ENCODE measurements around the gene SLAMF7.
A peak's percentile ranks its signal among the peaks of the same experiment; 100 is the strongest.
"Not testable (repeated sequence)": the region's sequence is repeated elsewhere in the genome, so short reads cannot be mapped to it uniquely, and the experiment has no call there.

SLAMF7 gene, protein sequence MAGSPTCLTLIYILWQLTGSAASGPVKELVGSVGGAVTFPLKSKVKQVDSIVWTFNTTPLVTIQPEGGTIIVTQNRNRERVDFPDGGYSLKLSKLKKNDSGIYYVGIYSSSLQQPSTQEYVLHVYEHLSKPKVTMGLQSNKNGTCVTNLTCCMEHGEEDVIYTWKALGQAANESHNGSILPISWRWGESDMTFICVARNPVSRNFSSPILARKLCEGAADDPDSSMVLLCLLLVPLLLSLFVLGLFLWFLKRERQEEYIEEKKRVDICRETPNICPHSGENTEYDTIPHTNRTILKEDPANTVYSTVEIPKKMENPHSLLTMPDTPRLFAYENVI

DNA sequence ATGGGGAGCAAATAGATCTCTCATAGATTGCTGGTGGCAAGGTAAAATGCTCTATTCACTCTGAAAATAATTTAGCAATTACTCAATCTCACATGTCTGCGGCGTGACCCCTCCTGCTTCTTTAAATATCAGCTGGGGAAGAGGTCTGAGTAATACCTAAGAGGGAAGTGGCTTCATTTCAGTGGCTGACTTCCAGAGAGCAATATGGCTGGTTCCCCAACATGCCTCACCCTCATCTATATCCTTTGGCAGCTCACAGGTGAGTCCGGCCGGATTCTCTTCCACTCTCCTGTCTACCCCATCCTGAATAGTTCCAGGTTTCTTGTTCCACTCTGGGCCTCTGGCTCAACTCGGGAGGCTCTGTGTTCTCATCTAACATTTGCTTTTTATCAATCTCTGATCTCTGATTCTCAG, at the start of gene SLAMF7:
SLAMF7 (plus strand) TSS at position 150 of the 414 bp plus-strand sequence; CDS start at position 205, 55 bp downstream.
- DNase-seq, result peak; percentile 90 to 92

DNA sequence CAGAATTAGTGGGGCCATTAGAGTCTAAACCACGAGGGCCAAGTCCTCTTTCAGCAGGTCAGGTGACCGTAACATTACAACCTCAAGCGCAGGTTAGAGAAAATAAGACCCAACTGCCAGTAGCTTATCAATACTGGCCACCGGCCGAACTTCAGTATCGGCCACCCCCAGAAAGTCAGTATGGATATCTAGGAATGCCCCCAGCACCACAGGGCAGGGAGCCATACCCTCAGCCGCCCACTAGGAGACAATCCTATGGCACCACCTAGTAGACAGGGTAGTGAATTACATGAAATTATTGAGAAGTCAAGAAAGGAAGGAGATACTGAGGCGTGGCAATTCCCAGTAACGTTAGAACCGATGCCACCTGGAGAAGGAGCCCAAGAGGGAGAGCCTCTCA, 46.7 kb upstream of the SLAMF7 start:
- DNase-seq, result not testable (repeated sequence)

DNA sequence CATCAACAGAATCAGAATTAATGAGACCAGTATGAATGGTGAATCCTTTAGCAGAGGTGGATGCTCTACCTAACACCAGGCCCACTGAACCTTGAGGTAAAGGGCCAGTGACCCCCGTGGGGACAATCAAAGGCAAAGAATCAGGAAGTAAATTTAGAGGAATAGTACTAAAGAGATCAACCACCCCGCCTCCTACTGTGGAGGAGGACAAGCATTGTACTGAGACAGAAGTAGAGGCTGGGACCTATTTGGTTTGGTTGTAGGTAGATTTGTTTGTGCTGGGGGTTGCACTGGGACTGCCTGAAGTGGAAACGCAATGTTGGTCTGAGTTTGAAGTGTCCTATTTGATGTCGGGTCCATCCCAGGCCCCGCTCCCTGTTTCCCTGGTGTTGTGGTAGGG, 36.9 kb upstream of the SLAMF7 start:
- DNase-seq, result no peak

DNA sequence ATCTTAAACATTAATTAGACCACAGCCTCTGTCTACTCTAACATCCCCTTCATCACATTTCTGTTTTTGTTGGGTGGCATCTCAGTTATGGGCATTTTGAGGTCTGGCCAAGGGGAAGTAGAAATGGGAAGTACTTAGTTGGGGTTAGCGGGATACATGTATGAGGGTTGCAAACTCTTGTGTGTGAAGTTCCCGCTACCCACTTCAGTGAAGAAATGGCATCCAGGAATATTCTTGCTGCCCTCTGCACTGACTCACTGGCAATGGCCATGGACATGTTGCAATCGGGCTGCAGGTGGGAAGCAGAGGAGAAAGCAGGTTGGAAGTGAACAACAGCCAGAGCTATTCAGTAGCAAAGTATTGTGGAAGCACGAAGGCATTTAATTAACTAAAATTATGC, 34.8 kb upstream of the SLAMF7 start:
- DNase-seq, result peak; percentile 84 to 87

DNA sequence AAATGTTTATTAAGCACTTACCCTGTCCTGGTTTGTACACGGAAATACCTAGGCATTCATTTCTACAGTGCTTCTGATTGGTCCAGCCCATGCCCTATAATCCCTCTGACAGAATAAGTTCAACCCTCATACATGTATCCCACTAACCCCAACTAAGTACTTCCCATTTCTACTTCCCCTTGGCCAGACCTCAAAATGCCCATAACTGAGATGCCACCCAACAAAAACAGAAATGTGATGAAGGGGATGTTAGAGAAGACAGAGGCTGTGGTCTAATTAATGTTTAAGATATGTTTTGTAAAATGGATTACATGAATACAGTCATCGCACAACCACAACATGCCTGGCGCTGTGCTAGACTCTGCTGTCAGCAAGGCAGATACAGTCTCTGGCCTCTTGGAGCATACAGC, 33.8 kb upstream of the SLAMF7 start:
- peak; percentile 59 to 70 for DNase-seq

DNA sequence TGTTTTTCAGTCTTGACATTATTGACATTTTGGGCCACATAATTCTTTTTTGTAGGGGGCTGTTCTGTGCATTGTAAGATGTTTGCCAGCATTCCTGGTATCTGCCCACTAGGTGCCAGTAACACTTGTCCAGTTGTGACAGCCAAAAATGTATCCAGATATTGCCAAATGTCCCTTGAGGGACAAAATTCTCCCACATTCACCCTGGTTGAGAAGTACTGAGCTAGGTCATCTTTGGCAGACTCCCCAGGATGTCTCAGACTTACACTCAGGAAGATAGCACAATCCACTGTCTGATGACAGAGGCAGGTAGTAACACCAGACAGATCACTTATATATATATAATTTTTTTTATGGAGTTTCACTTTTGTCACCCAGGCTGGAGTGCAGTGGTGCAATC, 33.3 kb upstream of the SLAMF7 start:
- DNase-seq, result peak in 1 of 2 experiments; percentile 31

DNA sequence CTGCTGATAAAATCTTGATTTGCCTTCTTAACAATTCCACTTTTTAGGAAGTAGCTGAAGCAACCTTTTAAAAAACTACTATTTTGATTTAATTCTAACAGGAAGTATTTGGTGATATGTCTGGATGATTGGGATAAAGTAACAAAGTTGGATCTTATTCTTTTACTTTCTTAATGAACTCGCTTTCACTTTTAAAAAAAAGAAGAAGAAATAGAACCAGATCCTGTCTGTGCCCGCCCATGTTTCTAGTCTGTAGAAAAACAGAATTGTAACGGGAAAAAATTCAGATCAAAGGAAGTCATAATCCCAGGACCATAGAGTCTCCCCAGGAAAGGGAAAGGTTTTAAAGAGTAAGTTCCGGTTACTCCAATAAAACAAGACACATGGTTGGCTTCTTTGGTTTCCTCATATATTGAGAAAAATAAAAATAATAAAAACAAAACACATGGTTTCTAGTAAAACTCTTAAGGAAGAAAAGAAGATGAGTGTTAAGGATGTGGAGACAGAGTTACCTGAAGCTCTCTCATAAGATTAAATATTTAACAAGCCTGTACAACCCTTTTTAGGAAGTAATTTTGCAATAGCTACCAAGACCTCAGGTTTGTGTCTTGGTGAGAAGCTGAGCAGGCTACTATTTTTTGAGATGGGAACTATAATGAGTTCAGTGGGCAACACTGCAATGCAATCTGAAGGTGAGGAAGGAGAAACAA, 32.4 kb upstream of the SLAMF7 start:
- DNase-seq, result peak in 1 of 2 experiments; percentile 44

DNA sequence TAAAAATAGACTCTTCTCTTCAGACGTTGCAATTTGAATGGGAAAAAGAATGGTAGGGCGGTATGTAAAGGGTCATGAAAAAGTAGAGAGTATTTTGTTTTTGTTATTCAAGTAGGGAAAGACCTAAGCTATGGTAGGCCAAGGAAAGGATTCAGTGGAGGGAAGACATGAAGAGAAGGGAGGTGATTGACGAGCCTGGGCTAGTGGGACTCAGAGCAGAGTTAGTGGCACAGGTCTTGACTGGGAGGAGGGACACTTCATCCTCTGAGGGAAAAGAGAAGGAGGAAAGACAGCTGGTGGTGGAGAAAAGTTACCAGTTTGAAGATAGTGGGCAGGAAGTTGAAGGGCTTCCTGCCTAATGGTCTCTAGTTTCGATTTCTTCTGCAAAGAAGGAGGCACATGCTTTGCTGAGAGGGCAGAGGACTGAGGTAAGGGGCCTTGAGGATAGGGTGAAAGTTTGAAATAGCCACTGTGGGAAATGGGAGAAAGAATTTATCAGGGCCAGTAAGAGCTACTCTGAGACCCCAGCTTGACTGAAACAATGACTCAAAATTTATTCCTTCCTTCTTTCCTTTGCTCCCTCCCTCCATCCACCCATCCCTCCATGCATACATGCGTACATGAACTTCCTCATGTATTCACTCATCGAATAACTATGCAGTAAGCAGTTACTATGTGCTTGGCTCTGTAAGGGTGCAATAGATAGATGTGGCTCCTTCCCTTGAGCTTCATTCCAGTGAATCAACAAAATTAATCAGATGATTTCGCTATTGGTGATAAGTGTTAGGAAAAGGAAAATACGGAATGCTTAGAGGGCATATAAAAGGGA, 31.6 kb upstream of the SLAMF7 start:
- peak in 1 of 2 experiments; percentile 12 for DNase-seq

DNA sequence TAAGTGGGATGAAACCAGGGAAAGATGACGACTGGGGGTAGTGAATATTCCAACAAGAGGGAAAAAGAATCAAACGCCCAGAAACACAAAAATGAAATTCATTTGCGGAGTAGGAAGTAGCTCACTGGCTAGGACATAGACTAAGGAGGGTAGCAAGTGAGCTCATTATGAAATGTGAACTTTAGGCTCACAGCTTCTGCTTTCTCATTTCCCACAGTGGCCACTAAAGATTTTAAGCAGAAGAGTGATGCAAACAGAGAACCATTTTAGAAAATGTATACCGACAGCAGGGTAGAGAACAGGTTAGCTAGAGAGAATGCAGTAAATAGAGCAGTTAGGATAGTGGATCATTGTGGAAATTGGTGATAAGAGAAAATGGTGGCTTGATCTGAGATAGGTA, 30.9 kb upstream of the SLAMF7 start:
- peak; percentile 92 to 93 for DNase-seq

DNA sequence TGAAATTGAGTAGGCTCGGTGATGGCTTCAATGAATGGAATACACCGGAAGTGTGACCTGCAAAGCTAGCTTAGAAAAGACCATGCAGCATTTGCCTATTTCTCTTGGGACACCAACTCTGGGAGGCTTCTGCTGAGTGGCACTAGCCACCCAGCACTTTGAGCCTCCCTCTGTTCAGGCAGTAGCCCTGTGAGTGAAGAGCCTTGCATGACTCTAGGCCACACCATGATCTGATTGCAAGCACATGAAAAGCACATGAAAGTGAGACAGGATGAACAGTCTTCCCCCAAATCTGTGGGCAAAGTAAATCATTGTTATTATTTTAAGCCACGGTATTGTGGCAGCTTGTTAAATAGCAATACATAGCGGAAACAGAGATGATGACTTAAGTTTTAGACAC, 30.2 kb upstream of the SLAMF7 start:
- DNase-seq, result no peak

DNA sequence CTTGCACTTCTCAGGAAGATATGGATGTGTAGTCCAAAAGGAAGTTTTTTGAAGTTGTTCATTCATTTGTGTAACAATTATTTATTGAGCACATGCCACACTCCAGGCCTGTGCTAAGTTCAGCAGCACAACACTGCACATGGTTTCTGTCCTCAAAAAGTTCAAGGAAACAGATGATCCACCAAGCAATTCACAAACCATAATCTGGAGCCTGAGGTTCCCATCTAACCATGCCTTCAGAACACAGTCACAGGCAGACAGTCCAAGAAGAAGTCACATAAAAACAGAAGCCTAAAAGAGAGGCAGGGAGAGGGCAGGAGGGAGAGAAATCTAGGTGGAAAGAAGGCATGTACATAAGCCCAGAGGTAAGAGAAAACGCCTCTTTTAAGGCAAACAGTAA, 29.3 kb upstream of the SLAMF7 start:
- DNase-seq, result no peak

DNA sequence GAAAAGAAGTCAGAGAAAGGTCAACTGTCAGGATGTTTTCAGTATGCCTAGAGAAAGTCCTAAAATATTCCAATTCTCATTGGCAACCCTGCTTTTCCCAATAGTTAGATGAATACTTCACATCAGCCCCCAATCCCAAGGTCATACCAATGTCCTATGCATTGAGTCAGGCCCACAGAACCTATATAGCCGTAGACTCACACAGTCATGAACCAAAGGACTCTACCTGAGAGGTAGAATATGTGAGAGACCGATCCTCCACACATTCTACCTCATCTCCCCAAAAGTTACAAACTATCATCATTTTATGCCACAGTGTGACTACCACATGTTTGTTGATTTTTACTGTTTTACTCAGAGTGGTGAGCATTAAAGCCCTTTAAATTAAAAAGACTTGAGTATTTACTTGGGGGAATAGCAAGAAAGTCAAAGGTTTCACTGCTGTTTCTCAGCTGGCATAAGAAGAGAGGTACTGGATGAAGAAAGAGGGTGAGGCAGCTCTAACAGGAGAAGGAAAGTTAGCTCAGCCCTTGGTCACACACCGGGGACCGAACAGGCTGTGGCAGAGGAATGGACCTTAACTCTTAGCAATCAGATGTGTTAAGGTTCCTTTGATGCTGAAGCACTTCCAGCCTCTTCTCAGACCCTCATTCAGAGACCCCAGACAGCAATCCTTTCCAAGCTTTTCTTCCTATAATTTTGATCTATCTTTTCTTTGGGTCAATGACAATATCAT, 28.4 kb upstream of the SLAMF7 start:
- no peak for DNase-seq

DNA sequence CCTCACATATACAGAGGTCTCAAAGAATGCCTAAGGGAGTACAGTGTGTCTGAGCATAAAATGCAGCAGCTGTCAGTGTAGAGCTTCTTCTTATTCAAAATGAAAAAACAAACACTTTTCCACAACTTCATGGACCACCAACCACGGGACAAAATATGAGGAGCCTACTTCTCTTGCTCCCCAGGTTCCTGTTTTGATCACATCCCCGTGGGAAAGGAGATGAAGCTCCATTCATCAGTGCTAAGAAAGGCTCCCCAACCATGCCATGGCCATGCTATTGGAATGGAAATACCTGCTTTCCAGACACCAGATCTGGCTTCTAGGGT, 27.8 kb upstream of the SLAMF7 start:
- DNase-seq, result no peak

DNA sequence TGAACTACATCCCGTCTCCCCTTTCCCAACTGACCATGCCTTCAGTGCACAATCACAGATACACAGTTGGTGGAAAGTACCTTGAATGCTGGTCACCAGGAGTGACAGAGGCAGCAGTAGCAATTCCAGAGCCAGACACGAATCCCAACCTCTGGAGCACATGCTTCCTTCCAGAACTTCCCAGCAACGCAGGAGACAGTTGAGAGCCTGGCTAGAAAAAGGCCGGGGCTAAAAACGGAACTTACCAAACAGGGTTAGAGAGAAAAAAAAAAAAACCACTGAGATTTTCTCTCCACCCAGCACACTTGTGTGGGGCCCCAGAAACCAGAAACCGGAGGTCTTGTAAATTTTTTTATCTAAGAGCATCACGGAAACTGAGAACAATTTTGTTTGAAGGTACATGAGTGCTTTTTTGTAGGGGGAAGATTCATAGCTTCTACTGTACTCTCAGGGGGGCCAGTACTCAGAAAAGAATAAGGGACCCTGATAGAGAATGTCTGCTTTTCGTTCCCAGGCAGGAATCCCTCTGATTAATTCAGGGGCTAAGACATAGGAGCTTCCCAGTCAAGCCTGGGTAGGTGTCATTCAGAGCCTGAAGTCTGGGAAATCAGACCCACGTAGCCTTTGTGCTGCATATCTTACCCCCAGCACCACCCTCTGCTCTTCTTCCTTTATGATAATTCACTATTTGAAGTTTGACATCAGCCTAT, 27.3 kb upstream of the SLAMF7 start, which contains the start of gene CD48:
CD48 (minus strand) TSS at position 221 of the 710 bp plus-strand sequence; CDS start at position 162, 59 bp downstream.
- peak; percentile 34 to 47 for DNase-seq

DNA sequence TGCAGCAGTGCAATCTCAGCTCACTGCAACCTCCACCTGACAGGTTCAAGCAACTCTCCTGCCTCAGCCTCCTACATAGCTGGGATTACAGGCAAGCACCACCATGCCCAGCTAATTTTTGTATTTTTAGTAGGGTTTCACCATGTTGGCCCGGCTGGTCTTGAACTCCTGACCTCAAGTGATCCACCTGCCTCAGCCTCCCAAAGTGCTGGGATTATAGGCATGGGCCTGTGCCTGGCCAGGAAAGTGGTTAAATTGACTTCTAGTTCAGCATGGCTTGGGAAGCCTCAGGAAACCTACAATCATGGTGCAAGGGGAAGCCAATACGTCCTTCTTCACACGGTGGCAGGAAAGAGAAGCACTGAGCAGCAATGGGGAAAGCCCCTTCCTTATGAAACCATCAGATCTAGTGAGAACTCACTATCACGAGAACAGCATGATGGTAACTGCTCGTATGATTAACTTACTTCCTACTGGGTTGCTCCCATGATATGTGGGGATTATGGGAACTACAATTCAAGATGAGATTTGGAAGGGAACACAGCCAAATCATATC, 26.4 kb upstream of the SLAMF7 start:
- DNase-seq, result peak; percentile 56 to 58

DNA sequence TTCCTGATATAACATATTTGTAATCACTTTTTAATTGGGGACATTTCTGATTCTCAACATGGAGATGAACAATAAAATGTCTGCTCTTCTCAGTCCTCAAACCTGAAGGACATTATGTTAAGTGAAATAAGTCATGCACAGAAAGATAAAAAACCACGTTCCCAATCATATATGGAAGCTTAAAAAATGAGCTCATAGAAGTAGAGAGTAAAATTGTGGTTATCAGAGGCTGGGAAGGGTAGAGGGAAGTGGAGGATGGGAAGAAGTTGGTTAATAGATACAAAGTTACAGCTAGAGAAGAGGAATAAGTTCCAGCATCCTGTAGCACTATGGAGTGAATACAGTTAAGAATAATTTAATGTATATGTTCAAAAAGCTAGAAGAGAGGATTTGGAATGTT, 25.9 kb upstream of the SLAMF7 start:
- DNase-seq, result no peak

DNA sequence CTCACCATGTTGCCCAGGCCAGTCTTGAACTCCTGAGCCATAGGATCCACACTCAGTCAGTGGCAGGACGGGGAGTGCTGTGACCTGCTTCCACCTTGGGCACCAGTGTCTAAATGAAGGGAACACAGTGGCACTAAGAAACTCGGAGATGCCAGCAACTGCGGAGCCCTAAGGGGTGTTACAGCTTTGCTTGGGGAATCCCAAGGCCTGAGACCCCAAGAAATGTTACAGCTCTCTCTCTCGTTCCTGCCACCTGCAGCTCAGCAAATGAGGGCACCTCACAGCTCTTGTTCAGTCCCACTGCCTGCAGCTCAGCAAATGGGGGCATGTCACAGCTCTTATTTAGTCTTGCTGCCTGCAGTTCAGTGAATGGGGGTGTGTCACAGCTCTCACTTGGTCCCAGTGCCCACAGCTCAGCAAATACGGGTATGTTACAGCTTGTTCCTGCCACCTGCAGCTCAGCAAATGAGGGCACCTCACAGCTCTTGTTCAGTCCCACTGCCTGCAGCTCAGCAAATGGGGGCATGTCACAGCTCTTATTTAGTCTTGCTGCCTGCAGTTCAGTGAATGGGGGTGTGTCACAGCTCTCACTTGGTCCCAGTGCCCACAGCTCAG, 24.9 kb upstream of the SLAMF7 start:
- DNase-seq, result not testable (repeated sequence)

DNA sequence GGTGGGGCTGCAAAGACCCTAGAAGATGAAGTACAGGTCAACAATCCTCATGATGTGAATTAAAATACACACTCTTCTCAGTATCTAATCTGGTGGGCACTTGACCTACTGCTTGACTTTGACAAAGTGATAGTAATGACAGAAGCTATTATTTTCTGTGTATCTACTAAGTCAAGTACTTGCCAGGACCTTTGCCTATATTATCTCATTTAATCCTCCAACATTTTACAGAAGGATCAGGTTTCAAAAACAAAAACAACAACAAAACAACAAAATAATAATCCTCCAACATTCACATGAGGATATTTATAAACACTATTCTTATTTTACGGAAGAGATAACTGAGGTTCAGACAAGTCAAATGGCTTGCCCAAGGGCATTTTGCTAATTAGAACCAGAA, 23.0 kb upstream of the SLAMF7 start:
- DNase-seq, result no peak

DNA sequence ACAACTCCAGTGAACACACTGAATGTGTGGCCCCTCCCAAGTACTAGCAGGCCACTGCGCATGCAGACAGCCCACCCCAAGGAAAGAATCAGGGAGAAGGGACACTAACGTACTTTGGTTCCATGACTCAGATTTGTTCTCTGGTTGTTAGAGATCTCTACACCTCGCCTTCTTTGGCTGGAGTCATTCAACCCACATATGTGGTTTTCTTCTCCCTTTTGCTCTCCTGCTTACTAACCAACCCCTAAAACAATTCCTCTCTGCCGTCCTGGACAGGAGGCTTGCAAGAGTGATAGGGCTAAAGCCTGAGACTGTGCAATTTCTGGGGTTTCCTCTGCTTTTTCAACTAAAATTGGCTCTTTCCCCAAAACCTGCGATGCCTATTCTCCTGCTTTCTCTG, 21.7 kb upstream of the SLAMF7 start:
- DNase-seq, result no peak

DNA sequence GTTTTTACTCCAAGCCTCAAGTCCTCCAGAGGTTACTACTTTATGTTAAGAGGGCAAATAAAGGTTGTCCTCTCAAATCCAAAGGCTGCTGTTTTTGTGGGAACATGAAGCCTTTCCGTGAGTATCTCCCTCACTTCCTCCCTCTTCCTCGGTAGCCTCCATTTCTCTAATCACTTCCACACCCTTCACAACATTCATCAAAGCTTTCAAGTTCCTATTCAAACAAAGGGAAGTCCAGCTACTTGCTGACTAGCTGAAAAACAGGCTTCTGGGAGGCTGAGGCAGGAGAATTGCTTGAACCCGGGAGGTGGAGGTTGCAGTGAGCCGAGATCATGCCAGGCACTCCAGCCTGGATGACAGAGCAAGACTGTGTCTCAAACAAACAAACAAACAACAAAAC, 20.8 kb upstream of the SLAMF7 start:
- no peak for DNase-seq

DNA sequence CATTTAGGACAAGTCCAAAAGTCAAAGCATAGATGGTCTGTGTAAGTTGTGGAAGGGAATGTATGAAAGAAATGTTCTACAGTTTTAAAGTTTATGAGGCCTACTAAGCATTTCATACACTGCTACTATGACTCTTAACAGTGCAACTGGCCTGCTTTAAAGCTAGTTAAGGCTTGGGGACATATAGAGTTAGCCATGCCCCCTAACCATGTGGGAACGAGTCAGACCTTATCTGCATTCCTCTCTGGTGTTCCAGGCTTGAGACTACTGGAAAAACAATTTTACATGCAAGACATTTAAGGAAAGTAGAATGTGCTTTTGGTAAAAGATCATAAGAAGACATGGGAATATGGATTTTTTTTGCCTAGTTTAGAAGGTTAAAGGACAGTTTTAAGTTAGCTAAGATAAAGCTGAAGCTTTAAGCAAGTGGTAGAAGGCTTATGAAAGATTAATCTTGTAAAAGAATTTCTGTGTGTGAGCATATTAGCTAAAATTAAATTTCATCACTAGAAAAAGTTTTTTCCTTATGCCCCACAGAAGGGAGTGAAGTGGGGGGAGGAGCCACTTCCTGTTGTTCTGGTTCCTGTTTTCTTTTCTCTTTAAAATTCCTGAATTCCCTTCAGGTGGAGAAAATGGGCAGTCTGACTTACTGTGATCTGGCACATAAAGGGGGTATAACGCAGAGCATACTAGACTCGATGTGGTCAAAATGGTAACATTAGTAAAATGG, 18.5 kb upstream of the SLAMF7 start:
- DNase-seq, result no peak

Measured in AML-193 (cell line).